ENCODE data around the gene SREBF2. TPM values are rescaled to one million over a fixed set of nuclear protein-coding genes. Genes with fewer than 3 reads are reported as not detected.
A peak's percentile ranks its signal among the peaks of the same experiment; 100 is the strongest.

The SREBF2 gene
- total and polyA plus RNA-seq, 2 donors from 2014 or later = 49.2 to 71.4 TPM

DNA sequence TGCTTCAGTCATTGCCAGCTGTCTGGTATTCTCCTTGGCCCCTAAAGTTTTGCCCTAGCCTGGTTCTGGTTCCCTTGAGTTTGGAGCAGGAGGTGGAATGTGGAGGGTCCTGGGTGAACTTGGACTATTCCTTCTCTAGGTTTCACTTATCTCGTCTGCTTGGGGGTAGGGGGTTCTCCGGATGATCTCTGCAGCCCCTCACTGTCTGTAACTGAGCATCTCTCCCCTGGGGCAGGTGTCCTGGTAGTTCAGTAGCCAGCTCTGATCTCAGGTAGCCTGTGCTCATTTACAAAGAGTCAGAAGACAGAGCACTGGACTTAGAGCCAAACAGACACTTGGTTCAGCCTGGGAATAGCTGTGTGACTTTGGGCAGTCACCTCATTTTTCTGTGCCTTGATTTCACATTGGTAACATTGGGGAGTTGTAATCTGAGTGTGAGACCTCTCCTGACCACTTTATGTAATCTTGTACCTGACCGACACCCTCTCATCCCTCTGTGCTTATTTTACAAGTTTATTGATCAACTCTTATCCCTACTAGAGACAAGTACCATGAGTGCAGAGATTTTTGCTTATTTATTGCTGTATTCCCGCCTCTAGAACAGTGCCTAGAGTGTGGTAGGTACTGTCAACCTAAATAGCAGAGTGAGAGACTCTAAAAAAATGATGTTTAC, 31.6 kb upstream of the SREBF2 start:
- peaks cover 0 to 17% (median 7%) of the 10 kb centered on the region in 3 donors for H3K4me1 ChIP-seq (ENCODE audit: control insufficient read depth in 2 of 3, insufficient read depth in 2 of 3, low read depth in 1 of 3, low read length in 3 of 3)
- H3K9ac ChIP-seq (ENCODE audit: low read length in 3 of 3) = peak overlapping the region; percentile 76 to 89 (median 81)
- FAIRE-seq = no peak
- intact Hi-C loops (cut with DNase I) = no loop called here
- H3K36me3 ChIP-seq (ENCODE audit: control insufficient read depth in 2 of 3, insufficient read depth in 3 of 3, low read length in 3 of 3) = no peaks in the 10 kb centered on the region
- DNase-seq = peak in 1 of 5 donors; percentile 0
- peak overlapping the region; percentile 79 to 91 (median 82) for H3K4me3 ChIP-seq (ENCODE audit: low read length in 3 of 3)
- H3K9me3 ChIP-seq (ENCODE audit: control insufficient read depth in 2 of 3, insufficient read depth in 1 of 3, low read length in 3 of 3) = no peaks in the 10 kb centered on the region
- H3K27ac ChIP-seq (ENCODE audit: low read depth in 2 of 2, low read length in 2 of 2) = peak overlapping the region; percentile 62 to 93
- TF ChIP-seq CTCF (IDR thresholded peaks at IDR 0.05; ENCODE audit: borderline replicate concordance, extremely low read depth, insufficient read depth) = no peak
- H3K27me3 ChIP-seq (ENCODE audit: control insufficient read depth, insufficient read depth, low read length) = no peaks in the 10 kb centered on the region

DNA sequence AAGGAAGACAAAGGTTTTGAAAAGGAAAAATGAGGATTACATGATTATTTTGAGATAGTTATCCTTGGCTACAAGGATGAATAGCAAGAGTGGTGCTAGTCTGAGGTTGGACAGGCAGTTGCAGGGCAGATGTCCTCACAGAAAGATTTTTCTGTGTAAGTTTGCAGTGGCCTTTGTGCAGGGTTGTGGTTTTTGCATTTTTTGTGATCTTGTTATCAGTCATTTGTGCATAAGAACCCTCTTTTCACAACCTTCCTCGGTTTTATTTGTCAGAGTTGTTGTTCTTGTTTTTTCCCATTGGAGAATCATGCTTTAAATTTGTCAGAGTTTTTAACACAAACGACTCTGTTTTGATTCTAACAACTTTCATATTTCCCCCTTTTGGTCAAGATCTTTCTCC, 31.0 kb upstream of the SREBF2 start:
- Histone ChIP-seq H3K27me3 (ENCODE audit: control insufficient read depth, insufficient read depth, low read length) (no peaks in the 10 kb centered on the region), H3K27ac (ENCODE audit: low read depth in 2 of 2, low read length in 2 of 2) (no peak overlapping the region), H3K9me3 (ENCODE audit: control insufficient read depth in 2 of 3, insufficient read depth in 1 of 3, low read length in 3 of 3) (no peaks in the 10 kb centered on the region), H3K4me3 (ENCODE audit: low read length in 3 of 3) (peak overlapping the region in 2 of 3 donors; percentile 82 to 91), H3K9ac (ENCODE audit: low read length in 3 of 3) (peak overlapping the region in 1 of 3 donors; percentile 89), H3K36me3 (ENCODE audit: control insufficient read depth in 2 of 3, insufficient read depth in 3 of 3, low read length in 3 of 3) (no peaks in the 10 kb centered on the region), H3K4me1 (ENCODE audit: control insufficient read depth in 2 of 3, insufficient read depth in 2 of 3, low read depth in 1 of 3, low read length in 3 of 3) (peaks cover 0 to 17% (median 7%) of the 10 kb centered on the region in 3 donors)
- TF ChIP-seq CTCF (IDR thresholded peaks at IDR 0.05; ENCODE audit: borderline replicate concordance, extremely low read depth, insufficient read depth) = no peak
- no peak for FAIRE-seq
- DNase-seq = no peak
- intact Hi-C loops (cut with DNase I) = no loop called here

GRCh38 chr22:41805639-41806038, 27.3 kb upstream of the SREBF2 start:
- H3K9ac ChIP-seq (ENCODE audit: low read length in 3 of 3) = no peak overlapping the region
- no peaks in the 10 kb centered on the region for H3K27me3 ChIP-seq (ENCODE audit: control insufficient read depth, insufficient read depth, low read length)
- H3K9me3 ChIP-seq (ENCODE audit: control insufficient read depth in 2 of 3, insufficient read depth in 1 of 3, low read length in 3 of 3) = no peaks in the 10 kb centered on the region
- H3K4me1 ChIP-seq (ENCODE audit: control insufficient read depth in 2 of 3, insufficient read depth in 2 of 3, low read depth in 1 of 3, low read length in 3 of 3) = peaks cover 0 to 11% (median 0%) of the 10 kb centered on the region in 3 donors
- no peak for FAIRE-seq
- H3K36me3 ChIP-seq (ENCODE audit: control insufficient read depth in 2 of 3, insufficient read depth in 3 of 3, low read length in 3 of 3) = no peaks in the 10 kb centered on the region
- H3K27ac ChIP-seq (ENCODE audit: low read depth in 2 of 2, low read length in 2 of 2) = no peak overlapping the region
- DNase-seq = no peak
- no peak overlapping the region for H3K4me3 ChIP-seq (ENCODE audit: low read length in 3 of 3)
- intact Hi-C loops (cut with DNase I) = no loop called here
- no peak for TF ChIP-seq CTCF (IDR thresholded peaks at IDR 0.05; ENCODE audit: borderline replicate concordance, extremely low read depth, insufficient read depth)

All from kidney (tissue), 14 donors.